GM21737 (cell line): Measurements from ENCODE around the gene PHTF1.

Experiments used
- ATAC-seq: cut with Tn5 transposase; IDR thresholded peaks from one replicate; pipeline ENCODE4 v1.9.1; 2021; ENCODE audit warnings: mild to moderate bottlenecking, moderate library complexity; ENCODE audit not compliant: unreplicated experiment

PHTF1 gene

GRCh38 chr1:113759333-113760101, at the start of gene PHTF1:
Gene PHTF1, minus strand, starts transcription at chr1:113759486. Its CDS starts 783 bp downstream, at chr1:113758703.
- ATAC-seq = peak; percentile 83

GRCh38 chr1:113808450-113809195, 49.3 kb upstream of the PHTF1 start:
- no peak for ATAC-seq

GRCh38 chr1:113805639-113806038, 46.4 kb upstream of the PHTF1 start:
- ATAC-seq = no peak

- ATAC-seq = no peak
Observed at GRCh38 chr1:113805256-113805531, 45.9 kb upstream of the PHTF1 start.

- ATAC-seq = no peak
Observed at GRCh38 chr1:113804421-113805255, 45.4 kb upstream of the PHTF1 start.

GRCh38 chr1:113802367-113803007, 43.2 kb upstream of the PHTF1 start:
- no peak for ATAC-seq

GRCh38 chr1:113800487-113800886, 41.2 kb upstream of the PHTF1 start:
- ATAC-seq = no peak

- ATAC-seq = no peak
Observed at GRCh38 chr1:113797472-113797871, 38.2 kb upstream of the PHTF1 start.

GRCh38 chr1:113793878-113794834, 34.9 kb upstream of the PHTF1 start:
- ATAC-seq = no peak

- ATAC-seq = no peak
Observed at GRCh38 chr1:113792986-113793385, 33.7 kb upstream of the PHTF1 start.

- no peak for ATAC-seq
Observed at GRCh38 chr1:113792471-113792870, 33.2 kb upstream of the PHTF1 start.

- ATAC-seq = no peak
Observed at GRCh38 chr1:113788802-113789201, 29.5 kb upstream of the PHTF1 start.

GRCh38 chr1:113787663-113788062, 28.4 kb upstream of the PHTF1 start:
- no peak for ATAC-seq

- ATAC-seq = no peak
Observed at GRCh38 chr1:113786069-113786468, 26.8 kb upstream of the PHTF1 start.

- ATAC-seq = peak; percentile 63
Observed at GRCh38 chr1:113784104-113784779, 25.0 kb upstream of the PHTF1 start.

GRCh38 chr1:113783254-113784103, 24.2 kb upstream of the PHTF1 start:
- peak; percentile 75 for ATAC-seq

GRCh38 chr1:113782406-113782805, 23.1 kb upstream of the PHTF1 start:
- no peak for ATAC-seq

GRCh38 chr1:113780374-113781146, 21.3 kb upstream of the PHTF1 start:
- ATAC-seq = peak; percentile 40
